ENCODE results near the gene CDH8. TPM values are rescaled to one million over a fixed set of nuclear protein-coding genes. Genes with fewer than 3 reads are reported as not detected.
A peak's percentile ranks its signal among the peaks of the same experiment; 100 is the strongest.

Gene CDH8
- total RNA-seq, 1 experiment from 2014 or later, result 50.5 TPM

DNA sequence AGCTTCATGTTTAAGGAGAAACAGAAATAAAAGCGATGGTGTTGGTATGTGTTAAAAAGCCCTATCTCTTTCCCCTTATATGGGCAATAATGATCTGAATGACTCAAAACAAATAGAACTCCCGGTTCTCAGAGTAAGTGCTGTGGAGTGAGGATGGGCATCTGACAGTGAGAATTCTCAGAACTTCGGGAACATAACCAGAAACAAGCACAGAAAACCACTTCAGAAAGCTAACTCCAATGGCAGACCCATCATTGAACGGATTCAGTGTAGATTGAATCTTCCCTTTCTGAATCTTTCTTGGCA, 67.2 kb downstream of the CDH8 start:
- ChIA-PET POLR2A (ENCODE audit: low non-redundant PET) (no interaction called here), CTCF (no interaction called here)
- Histone ChIP-seq H3K36me3 (ENCODE audit: insufficient read depth, low read length, poor library complexity, severe bottlenecking) (no peaks in the 10 kb centered on the region), H3K4me1 (ENCODE audit: insufficient read depth, low read length, poor library complexity, severe bottlenecking) (peaks cover 8% of the 10 kb centered on the region), H3K27me3 (replicated peaks; ENCODE audit: insufficient read depth, low read depth, low read length, poor library complexity) (no peaks in the 10 kb centered on the region), H3K9me3 (ENCODE audit: low read depth, low read length, poor library complexity, severe bottlenecking) (no peaks in the 10 kb centered on the region), H3K4me3 (ENCODE audit: low read depth, low read length, poor library complexity, severe bottlenecking) (no peak overlapping the region), H3K27ac (ENCODE audit: low read depth, low read length, poor library complexity, severe bottlenecking) (no peak overlapping the region)
- BruUV-seq (replicated peaks), result no TSS peak
- intact Hi-C loops (cut with micrococcal nuclease; ENCODE audit: unreplicated experiment), result no loop called here
- no peak for TF ChIP-seq EZH2 (IDR thresholded peaks at IDR 0.05; ENCODE audit: borderline replicate concordance, low read depth, low read length, poor library complexity, severe bottlenecking)
- TF ChIP-seq, protein P1, sequence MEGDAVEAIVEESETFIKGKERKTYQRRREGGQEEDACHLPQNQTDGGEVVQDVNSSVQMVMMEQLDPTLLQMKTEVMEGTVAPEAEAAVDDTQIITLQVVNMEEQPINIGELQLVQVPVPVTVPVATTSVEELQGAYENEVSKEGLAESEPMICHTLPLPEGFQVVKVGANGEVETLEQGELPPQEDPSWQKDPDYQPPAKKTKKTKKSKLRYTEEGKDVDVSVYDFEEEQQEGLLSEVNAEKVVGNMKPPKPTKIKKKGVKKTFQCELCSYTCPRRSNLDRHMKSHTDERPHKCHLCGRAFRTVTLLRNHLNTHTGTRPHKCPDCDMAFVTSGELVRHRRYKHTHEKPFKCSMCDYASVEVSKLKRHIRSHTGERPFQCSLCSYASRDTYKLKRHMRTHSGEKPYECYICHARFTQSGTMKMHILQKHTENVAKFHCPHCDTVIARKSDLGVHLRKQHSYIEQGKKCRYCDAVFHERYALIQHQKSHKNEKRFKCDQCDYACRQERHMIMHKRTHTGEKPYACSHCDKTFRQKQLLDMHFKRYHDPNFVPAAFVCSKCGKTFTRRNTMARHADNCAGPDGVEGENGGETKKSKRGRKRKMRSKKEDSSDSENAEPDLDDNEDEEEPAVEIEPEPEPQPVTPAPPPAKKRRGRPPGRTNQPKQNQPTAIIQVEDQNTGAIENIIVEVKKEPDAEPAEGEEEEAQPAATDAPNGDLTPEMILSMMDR (conservative IDR thresholded peaks at IDR 0.05; ENCODE audit: low read depth, low read length), result no peak
- DNase-seq (ENCODE audit: low spot score), result no peak

DNA sequence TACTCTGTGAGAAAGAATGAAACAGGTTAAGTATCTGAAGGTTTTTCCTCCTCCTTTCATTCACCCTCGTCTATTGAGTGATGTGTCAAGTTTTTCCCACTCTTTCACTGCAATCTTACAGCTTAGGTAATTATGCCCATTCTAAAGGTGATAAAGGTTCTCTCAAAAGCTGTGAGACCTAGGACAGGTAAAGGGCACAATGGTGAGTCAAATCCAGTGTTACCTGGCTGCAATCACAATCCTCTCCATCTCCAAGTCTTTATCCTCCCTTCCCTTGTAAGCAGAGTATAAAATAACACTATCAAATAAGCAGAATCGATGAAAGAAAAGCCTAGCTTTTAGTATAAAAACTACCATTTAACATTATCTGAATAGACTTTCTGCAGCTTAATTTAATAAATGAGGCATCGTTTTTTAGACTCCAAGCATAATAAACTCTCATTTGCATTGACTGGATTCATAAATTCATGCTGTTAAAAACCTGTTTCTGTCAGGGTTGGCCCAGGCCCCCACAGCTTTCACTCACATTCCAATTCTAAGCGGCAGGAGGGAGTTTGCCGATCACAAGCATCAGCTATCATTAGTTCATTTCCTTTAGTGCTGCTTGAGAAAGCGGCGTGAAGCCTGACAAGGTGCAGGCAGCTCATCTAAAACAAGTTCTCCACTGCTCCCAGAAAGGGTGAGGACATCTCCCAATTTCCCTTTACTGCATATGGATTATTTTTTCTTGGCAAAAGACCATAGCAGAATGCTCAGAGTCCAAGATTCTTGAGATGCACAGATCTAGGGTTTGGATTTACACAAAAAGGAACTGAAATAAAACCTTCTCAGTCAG, 67.8 kb downstream of the CDH8 start:
- no peaks in the 10 kb centered on the region for H3K9me3 ChIP-seq (ENCODE audit: low read depth, low read length, poor library complexity, severe bottlenecking)
- no peaks in the 10 kb centered on the region for H3K27me3 ChIP-seq (replicated peaks; ENCODE audit: insufficient read depth, low read depth, low read length, poor library complexity)
- H3K4me1 ChIP-seq (ENCODE audit: insufficient read depth, low read length, poor library complexity, severe bottlenecking), result peaks cover 8% of the 10 kb centered on the region
- peak; percentile 12 for DNase-seq (ENCODE audit: low spot score)
- CTCF ChIA-PET, result no interaction called here
- no peak overlapping the region for H3K4me3 ChIP-seq (ENCODE audit: low read depth, low read length, poor library complexity, severe bottlenecking)
- POLR2A ChIA-PET (ENCODE audit: low non-redundant PET), result no interaction called here
- no TSS peak for BruUV-seq (replicated peaks)
- TF ChIP-seq, protein P1 (conservative IDR thresholded peaks at IDR 0.05; ENCODE audit: low read depth, low read length), result no peak
- no peak for TF ChIP-seq EZH2 (IDR thresholded peaks at IDR 0.05; ENCODE audit: borderline replicate concordance, low read depth, low read length, poor library complexity, severe bottlenecking)
- H3K27ac ChIP-seq (ENCODE audit: low read depth, low read length, poor library complexity, severe bottlenecking), result no peak overlapping the region
- no peaks in the 10 kb centered on the region for H3K36me3 ChIP-seq (ENCODE audit: insufficient read depth, low read length, poor library complexity, severe bottlenecking)
- intact Hi-C loops (cut with micrococcal nuclease; ENCODE audit: unreplicated experiment), result no loop called here

- no TSS peak for BruUV-seq (replicated peaks)
- ChIA-PET CTCF (no interaction called here), POLR2A (ENCODE audit: low non-redundant PET) (no interaction called here)
- Histone ChIP-seq H3K27me3 (replicated peaks; ENCODE audit: insufficient read depth, low read depth, low read length, poor library complexity) (no peaks in the 10 kb centered on the region), H3K36me3 (ENCODE audit: insufficient read depth, low read length, poor library complexity, severe bottlenecking) (no peaks in the 10 kb centered on the region), H3K9me3 (ENCODE audit: low read depth, low read length, poor library complexity, severe bottlenecking) (no peaks in the 10 kb centered on the region), H3K4me1 (ENCODE audit: insufficient read depth, low read length, poor library complexity, severe bottlenecking) (peaks cover 15% of the 10 kb centered on the region), H3K27ac (ENCODE audit: low read depth, low read length, poor library complexity, severe bottlenecking) (no peak overlapping the region), H3K4me3 (ENCODE audit: low read depth, low read length, poor library complexity, severe bottlenecking) (no peak overlapping the region)
- no peak for DNase-seq (ENCODE audit: low spot score)
- intact Hi-C loops (cut with micrococcal nuclease; ENCODE audit: unreplicated experiment), result no loop called here
- TF ChIP-seq EZH2 (IDR thresholded peaks at IDR 0.05; ENCODE audit: borderline replicate concordance, low read depth, low read length, poor library complexity, severe bottlenecking), result no peak
- TF ChIP-seq, protein P1 (conservative IDR thresholded peaks at IDR 0.05; ENCODE audit: low read depth, low read length), result no peak
Observed at GRCh38 chr16:61957075-61957855, 79.0 kb downstream of the CDH8 start.

Data from A673 (cell line).